Heart left ventricle (tissue), 13 donors: Measurements from ENCODE around the gene UBE2Q1.

ENCODE experiments used
- POLR2A ChIP-seq, 2 donors: fragments of 450-650 bp; IDR thresholded peaks; one replicate each; pipeline ENCODE4 v1.6.1; 2017; ENCODE audit warnings: antibody characterized with exemption in 2 of 2, mild to moderate bottlenecking in 2 of 2, moderate library complexity in 2 of 2
- TF ChIP-seq, protein P1 (sequence below), 12 donors: fragments of 200-600 bp; sonication (generic) in 4 of 12; IDR thresholded peaks; one replicate each; pipeline versions ENCODE4 v1.5.0 to v1.8.0; 2018 to 2022; ENCODE audit warnings: antibody characterized with exemption in 12 of 12, mild to moderate bottlenecking in 5 of 12
- donor health status: ischemic (EF 13 %, LVEDD 7.1; RV severe dilation, severe dysfunction).
- donor health status: DM: no; HTN: yes; CAD: no.
- donor health status: DM: no; HTN: no; CAD: no.
- donor health status: ischemic (EF 25% LVEDD 6.9; RV normal size, moderate dysfunction).
- donor health status: ischemic (EF 25% LVEDD 5.7; RV mildly dilated, moderate dysfunction).
- donor health status: ischemic (EF 35%, LVEDD 5.7; RV mildly dilated, moderate dysfunction).
- donor health status: nonischemic (EF 11% LVEDD 7.7; RV severe dilation, severe dysfunction).
- donor health status: DM: yes; HTN: yes; CAD: no.
- donor health status: PGD.
- donor health status: ischemic (EF 29% LVEDD 5.4; RV normal size, mild dysfunction).
- donor health status: nonischemic (EF 23%, LVEDD 6.1; RV moderate dilation, normal function).

DNA sequence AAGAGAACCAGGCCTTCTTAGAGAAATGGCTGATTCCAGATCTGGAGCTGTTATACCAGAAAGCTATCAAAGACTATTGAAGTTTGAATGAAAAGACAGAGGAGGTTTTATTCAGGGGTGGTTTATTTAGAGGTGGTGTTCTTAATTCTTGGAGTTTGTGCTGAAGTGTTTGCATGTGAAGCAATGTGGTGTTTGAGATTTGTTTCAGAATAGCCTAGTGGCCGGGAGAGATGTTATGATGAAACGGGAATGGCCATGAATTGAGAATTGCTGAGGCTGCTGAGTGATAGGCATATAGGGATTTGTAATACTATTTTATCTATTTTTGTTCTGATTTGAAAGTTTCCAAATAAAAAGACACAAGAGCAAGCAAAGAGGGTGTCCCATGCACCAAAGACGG lies 45.7 kb downstream of the UBE2Q1 start:
- TF ChIP-seq POLR2A (IDR thresholded peaks at IDR 0.05), result no peak
- TF ChIP-seq, protein P1, sequence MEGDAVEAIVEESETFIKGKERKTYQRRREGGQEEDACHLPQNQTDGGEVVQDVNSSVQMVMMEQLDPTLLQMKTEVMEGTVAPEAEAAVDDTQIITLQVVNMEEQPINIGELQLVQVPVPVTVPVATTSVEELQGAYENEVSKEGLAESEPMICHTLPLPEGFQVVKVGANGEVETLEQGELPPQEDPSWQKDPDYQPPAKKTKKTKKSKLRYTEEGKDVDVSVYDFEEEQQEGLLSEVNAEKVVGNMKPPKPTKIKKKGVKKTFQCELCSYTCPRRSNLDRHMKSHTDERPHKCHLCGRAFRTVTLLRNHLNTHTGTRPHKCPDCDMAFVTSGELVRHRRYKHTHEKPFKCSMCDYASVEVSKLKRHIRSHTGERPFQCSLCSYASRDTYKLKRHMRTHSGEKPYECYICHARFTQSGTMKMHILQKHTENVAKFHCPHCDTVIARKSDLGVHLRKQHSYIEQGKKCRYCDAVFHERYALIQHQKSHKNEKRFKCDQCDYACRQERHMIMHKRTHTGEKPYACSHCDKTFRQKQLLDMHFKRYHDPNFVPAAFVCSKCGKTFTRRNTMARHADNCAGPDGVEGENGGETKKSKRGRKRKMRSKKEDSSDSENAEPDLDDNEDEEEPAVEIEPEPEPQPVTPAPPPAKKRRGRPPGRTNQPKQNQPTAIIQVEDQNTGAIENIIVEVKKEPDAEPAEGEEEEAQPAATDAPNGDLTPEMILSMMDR (IDR thresholded peaks at IDR 0.05), result no peak
